HG03571 (cell line): ENCODE results near the gene OR14K1.
"Not testable (repeated sequence)": the region's sequence is repeated elsewhere in the genome, so short reads cannot be mapped to it uniquely, and the experiment has no call there.

Source experiments
- ATAC-seq: cut with Tn5 transposase; IDR thresholded peaks from one replicate; pipeline ENCODE4 v1.9.1; 2021; ENCODE audit not compliant: unreplicated experiment

The OR14K1 gene, protein sequence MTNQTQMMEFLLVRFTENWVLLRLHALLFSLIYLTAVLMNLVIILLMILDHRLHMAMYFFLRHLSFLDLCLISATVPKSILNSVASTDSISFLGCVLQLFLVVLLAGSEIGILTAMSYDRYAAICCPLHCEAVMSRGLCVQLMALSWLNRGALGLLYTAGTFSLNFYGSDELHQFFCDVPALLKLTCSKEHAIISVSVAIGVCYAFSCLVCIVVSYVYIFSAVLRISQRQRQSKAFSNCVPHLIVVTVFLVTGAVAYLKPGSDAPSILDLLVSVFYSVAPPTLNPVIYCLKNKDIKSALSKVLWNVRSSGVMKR

DNA sequence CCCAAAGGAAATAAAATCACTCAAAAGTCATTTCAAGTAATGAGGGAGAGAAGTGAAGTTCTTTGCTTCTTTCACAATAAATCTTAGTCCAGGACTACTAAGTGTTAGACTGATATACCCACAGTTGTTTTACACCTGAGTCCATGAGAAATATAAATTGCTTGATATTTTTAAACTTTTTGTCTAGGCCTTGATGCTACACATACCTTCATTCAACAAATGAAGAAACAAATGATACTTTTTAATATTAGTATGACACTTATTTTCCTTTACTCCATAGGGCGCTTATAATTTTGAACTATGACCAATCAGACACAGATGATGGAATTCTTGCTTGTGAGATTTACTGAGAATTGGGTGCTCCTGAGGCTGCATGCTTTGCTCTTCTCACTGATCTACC lies at the start of gene OR14K1:
Gene OR14K1 (plus strand): TSS at position 301 of the 400 bp plus-strand sequence. CDS start 0 bp downstream, at position 301.
- ATAC-seq, result no peak

DNA sequence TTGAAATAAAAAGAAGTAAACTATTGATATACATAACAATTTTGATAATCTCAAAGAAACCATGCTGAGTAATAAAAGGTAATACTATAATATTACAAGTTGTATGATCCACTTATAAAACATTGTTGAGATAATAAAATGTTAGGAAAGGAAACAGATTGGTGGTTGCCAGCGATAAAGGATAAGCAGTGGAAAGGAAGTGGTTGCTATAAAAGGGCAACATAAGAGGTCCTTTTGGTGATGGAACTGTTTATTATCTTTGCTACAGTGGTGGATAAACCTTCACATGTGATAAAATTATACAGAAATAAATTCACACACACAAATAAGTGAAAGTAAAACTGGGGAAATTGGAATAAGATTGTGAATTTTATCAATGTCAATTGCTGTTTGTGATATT lies 37.1 kb upstream of the OR14K1 start:
- ATAC-seq, result no peak

DNA sequence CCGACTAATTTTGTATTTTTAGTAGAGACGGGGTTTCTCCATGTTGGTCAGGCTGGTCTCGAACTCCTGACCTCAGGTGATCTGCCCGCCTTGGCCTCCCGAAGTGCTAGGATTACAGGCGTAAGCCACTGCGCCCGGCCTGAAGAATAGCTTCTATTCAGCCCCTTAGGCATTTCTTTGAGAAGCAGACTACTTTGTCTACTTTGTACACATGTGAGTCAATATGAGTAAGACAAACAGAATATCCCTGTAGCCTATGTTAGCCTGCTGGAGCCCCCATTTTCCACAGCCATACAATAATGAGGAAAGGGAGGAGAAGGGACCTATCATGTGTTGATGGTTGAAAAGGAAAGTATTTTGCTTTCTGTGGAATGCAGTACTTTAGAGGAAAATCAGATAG lies 27.7 kb upstream of the OR14K1 start:
- ATAC-seq, result not testable (repeated sequence)

DNA sequence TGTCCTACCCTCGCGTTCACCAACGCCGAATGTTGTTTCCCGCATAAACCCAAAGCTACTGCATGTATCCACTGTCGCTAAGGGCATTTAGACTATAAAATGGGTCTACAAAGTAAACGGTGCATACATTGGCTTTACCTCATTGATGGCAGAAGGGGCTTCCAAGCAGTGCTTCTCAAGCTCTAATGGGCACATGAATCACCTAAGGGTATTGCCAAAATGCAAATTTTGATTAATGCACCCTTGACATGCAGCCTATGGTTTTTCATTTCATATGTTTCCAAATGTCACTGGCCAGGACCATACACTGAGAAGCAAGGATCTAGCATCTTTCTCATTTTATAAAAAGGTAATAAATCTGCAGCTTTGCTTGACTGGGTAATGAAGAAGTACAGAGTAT lies 24.7 kb upstream of the OR14K1 start:
- no peak for ATAC-seq

DNA sequence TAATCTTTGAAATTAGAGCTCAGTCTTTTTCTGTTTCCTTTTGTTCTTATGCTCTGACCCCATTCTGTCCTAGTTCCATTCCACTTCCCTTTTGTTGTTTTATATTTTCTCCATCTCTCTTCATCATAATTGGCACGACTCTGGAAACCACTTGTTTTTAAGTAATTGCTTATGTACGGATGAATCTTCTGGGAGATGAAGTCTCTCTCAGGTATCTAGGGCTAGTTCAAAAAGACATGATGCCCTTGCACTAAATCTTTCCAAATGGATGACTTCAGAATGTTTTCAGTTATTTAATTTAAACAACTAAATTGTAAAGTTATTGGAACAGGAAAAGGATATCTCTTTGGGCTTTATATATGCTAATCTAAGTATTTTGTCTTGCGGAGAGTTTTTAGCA lies 21.9 kb upstream of the OR14K1 start, which contains the start of gene OR6F1:
Gene OR6F1 (minus strand): TSS at position 101 of the 400 bp plus-strand sequence. CDS start 3,891 bp downstream, outside the sequence.
- no peak for ATAC-seq

DNA sequence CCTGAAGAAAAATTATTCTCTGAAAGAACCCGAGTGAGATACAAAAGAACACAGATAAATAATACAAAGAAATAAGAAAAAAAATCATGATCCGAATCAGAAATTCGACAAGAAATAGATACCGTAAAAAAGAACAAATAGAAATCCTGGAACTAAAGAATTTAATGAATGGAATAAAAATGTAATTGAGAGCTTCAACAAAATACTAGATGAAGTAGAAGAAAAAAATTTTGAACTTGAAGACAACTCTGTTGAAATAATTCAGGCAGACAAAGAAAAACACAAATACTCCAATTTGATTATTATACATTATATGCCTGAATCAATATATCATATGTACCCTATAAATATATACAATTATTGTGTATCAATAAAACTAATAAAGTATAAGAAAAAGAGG lies 17.2 kb upstream of the OR14K1 start:
- ATAC-seq, result no peak

DNA sequence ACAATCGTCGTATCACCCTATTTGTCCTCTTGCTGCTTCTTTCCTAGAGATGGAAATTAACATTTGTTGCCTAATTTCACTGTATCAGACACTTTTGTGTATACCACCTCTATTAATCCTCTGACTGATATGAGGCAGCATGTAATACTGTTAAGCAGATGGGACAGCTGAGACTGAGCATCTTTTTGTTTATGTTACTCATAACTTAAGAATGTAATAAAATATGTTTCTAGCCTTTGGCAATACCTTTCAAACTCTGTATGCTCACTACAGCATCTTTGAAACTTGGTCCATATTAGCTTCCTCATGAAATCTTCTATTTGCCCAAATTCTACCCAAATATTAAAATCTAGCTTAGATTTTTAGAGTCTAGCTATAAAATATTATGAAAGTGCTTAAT lies 2.3 kb downstream of the OR14K1 start:
- no peak for ATAC-seq

DNA sequence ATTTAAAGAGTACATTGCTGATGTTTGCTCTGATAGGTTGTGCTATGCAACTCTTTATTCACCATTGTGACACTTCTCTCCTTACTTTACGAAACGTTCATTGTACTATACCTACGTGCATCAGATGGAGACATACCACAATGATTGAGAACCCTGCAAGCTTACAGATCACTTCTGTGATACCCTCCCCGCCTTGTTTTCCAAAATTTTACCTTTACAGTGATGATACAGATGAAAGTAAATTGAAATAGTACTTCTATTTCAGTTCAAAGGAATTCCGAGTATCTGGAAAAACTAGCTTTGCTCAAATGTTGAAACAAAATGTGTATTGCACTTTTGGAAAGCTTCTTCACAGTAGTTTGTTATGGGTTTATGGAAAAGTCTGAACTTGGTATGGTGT lies 3.3 kb downstream of the OR14K1 start:
- no peak for ATAC-seq

DNA sequence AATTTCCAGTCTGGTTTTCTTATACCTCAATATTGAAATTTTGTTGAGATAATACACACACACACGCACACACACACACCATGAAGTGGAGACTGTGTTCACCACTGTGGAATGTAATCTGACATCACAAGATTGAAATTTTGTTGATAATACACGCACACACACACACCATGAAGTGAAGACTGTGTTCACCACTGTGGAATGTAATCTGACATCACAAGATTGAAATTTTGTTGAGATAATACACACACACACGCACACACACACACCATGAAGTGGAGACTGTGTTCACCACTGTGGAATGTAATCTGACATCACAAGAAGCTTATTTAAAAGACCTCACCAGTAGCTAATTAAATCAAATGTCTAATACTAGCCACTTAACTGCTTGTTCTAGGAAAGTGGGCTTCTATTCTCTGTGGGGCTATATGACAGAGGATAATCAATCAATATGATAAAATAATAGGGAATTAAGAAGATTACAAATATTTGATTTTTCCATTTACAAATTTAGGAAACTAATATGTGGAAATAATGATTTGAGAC lies 3.9 kb downstream of the OR14K1 start:
- ATAC-seq, result not testable (repeated sequence)

DNA sequence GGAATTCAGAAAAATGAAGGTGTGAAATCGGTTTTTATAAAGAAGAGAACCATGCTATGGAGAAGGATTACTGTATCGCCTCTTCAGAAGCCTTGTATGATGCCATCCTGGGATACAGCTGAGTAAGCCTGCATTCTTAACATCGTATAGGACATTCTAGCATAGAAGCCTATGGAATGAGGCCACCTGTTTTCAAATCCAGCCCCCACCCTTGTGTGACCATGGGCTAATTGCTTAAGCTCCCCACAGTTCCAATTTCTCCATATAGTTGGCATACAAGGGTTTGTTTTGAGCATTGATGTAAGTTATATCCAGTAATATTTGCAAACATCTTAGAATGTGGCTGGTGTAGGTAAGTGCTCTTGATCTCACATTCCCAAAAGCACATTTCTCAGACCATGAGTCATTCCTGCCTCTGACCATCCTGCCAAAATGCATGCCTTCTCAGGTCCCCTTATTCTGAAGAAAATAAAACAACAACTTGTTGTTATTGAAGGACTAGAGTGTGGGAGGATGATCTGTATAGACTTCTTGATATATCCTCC lies 8.0 kb downstream of the OR14K1 start:
- ATAC-seq, result no peak

DNA sequence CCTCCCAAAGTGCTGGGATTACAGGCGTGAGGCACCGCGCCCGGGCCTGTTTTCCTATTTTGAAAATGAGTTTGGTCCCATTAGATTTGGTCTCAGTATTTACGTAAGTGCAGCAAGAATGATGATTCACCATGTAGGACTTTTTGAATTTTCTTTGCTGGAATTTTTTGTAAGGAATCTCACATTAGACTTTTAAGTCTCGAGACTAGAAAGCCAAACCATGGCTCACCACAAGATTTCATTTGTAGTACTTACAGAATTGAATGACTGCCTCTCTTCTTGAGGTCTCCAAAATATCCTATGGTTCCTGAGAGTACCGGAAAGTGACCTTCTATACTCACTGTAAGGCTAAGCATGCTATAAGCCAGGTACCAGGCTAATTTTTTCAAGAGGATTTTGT lies 9.2 kb downstream of the OR14K1 start:
- no peak for ATAC-seq

DNA sequence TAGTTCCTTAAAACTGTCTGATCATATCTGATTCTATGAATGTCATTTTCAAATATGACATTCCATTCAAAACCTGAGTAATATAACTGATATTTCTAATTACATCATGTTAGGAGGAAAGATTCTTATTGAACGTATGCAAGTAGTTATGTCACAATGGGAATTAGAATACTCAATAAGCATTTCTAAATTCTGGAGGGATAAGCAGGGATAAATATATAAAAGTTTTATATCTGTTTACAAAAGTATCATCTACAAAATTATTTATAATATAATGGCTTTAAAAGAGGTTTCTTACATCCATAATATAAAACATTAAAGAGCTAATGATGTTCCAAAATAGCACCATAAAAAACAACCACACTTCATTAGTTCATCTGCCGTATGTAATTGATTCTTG lies 9.6 kb downstream of the OR14K1 start, which contains the start of gene OR14A2:
Gene OR14A2 (minus strand): TSS at position 101 of the 400 bp plus-strand sequence.
- no peak for ATAC-seq

DNA sequence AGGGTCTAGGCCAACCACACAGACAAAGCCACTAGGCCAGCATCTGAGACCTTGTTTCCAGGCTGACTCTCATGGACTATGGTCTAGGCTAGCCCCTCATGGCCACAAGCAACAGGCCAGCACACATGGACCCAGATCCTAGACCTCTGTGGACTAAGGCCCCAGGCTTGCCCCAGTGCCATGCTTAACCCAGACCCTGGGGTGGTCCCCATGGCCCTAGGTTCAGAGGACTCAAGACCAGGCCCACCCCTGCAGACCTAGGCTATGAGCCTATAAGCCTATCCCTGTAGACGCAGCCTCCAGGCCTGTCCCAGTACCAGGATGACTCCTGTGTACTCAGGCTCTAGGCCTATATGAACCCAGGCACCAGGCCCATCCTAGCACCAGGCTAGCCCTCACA lies 11.5 kb downstream of the OR14K1 start:
- ATAC-seq, result no peak

DNA sequence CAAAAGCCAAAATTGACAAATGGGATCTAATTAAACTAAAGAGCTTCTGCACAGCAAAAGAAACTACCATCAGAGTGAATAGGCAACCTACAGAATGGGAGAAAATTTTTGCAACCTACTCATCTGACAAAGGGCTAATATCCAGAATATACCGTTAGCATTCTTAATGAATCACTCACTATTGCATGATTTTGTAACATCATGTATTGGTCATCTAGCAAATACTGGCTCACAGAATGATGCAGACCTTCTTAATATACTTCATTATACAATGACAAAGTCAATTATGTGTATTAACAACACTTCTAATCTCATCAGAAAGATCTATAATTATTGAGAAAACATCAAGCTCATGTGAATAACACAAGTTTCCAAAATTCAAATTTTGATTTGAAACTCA lies 15.9 kb downstream of the OR14K1 start:
- ATAC-seq, result not testable (repeated sequence)

DNA sequence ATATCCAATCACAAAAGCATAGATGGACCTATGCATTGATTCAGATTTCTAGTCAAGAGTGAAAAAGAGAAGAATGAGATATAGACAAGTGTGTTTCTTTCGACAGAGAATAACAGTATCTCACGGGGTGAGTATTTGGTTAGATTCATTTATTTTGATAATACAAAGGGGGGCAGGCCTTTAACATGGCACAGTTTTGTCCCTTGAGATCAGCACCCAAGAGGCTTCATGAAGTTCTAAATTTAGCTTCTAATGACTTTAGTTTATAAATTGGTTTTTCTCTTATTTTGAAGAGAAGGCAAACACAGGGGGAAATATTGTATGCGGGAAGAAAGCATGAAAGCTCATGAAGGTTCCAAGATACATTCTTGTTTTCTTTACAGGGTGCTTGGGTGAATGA lies 22.0 kb downstream of the OR14K1 start, which contains the start of gene OR1C1:
Gene OR1C1 (minus strand): TSS at position 101 of the 400 bp plus-strand sequence. CDS start 2,150 bp downstream, outside the sequence.
- no peak for ATAC-seq

DNA sequence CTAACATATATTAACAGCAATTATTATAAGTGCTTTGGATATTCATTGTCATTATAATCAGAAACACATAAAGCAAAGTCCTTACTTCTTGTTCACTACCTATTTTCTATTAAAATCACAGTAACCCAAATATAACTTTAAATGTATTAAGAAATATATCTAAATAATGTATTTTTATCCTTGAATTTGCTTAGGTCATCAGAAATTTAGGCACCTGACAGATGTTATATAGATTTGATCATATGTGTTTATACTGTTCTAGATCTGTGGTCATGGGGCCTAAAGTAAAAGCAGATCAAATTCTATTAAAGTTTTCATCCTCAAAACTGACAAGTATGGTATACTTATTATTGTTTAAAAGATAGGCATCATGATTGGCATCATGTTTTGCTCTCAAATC lies 31.2 kb downstream of the OR14K1 start:
- ATAC-seq, result no peak
